ENCODE results near the gene AMPD2.
"Not testable (repeated sequence)": the region's sequence is repeated elsewhere in the genome, so short reads cannot be mapped to it uniquely, and the experiment has no call there.

Gene AMPD2

DNA sequence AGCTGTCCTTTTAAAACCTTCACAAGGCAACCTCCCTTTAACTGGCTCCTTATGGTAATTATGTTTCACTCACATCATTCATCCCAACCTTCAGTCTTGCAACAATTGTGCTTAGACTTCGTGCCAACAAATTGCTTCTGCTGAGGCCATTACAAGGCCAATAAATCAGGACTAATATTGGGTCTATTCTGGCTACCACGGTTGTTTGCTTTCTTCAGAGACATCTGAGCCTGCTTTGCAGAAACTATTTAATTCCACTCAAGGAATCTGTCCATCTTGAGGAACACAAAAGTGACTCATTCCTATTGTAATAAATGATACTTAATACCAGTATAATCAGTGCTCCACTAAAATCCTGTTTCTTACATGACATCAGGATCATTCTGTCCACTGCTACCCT, 33.7 kb downstream of the AMPD2 start:
- no peak for DNase-seq

DNA sequence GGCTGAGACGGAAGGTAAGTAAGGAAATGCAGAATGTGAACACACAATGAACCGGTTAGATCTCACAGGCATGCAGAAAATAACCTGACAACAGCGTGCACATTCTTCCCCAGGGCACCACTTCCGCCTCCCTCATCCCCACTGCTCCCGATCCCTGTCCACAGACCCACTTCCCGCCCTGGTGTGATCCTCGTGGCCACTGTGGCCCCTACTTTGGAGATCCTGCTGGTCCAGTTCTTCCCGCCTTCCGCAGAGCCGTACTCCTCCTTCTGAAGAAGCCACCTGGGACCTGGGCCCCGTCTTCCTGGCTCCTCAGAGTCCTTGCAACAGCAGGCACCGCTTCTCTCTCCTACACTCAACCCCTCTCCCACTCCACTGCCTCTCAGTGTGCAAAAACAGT, 34.9 kb downstream of the AMPD2 start:
- no peak for DNase-seq

DNA sequence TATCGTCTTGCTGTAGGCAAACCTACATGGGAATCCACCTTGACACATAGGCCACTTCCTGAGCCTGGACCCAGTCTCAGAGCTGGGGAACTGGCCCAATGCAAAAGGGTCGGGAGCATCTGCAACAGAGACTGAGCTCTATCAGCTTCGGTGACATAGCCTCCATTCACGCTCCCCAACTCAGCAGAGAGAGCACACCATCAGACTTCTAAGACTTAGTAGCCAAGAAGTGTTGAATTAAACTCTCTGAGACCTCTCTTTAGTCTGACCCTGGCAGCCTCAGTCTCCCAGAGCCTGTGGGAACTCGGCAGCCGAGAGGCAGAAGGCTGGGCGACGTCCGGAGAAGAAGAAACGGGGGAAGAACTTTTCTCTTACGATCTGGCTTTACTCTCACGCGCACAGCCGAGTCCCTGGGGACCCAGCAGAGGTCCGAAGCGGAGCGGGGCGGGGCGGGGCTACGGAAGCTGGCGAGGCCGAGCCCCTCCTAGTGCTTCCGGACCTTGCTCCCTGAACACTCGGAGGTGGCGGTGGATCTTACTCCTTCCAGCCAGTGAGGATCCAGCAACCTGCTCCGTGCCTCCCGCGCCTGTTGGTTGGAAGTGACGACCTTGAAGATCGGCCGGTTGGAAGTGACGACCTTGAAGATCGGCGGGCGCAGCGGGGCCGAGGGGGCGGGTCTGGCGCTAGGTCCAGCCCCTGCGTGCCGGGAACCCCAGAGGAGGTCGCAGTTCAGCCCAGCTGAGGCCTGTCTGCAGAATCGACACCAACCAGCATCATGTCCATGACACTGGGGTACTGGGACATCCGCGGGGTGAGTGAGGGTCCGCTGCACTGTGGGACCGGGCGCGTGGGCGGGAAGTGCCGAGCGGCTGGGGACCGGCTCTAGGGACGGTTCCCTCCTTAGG, 36.2 kb downstream of the AMPD2 start, which contains the start of gene GSTM4:
GSTM4 (plus strand) TSS at position 485 of the 905 bp plus-strand sequence; CDS start at position 776, 291 bp downstream.
- DNase-seq: peak; percentile 81

DNA sequence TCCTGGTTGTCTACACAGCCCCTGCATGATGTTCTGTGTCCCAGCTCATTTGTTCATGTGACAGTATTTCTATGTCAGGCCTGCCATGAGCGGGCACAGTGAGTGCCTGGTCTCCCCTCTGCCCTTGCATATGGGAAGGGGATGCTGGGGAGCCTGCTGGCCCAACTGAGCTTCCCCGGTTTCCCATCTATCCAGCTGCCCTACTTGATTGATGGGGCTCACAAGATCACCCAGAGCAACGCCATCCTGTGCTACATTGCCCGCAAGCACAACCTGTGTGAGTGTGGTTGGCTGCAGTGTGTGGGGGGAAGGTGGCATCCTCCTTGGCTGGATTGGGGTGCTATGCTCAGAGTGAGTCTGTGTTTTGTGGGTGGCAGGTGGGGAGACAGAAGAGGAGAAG, 37.8 kb downstream of the AMPD2 start:
- no peak for DNase-seq

DNA sequence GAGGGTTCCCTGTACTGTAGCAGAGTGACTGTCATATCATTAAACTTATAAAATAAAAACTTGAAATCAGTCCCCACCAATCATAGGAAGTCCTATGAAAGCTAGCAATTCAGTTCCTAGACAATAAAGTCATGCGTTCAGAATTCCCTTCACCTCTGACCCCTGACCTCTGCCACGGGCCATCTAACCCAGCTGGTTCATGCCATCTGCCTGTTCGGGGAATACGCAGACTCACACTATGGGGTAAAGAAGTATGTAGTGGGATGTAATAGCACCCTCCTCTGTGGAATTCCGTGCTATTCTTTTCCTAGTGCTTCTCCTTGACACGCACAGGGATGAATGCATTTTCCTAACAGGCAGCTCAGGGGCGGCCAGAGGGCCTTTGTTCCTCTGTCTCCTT, 38.3 kb downstream of the AMPD2 start:
- no peak for DNase-seq

DNA sequence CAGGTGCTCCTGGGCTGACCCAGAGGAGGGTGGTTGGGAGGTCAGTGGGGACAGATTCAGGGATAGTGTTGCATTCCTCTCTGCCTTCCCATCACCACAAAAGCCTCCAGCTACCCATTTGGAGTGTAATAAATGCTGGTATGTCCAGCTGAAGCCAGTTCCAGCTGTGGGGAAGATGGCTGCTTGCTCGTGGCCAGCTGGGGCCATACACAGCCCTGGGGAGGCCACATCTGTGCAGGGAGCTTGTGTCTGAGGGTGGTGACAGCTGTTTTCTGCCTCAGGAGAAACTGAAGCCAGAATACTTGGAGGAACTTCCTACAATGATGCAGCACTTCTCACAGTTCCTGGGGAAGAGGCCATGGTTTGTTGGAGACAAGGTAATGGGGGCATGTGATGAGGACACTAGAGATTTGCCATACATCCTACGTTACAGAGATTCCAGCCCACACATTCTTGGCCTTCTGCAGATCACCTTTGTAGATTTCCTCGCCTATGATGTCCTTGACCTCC, 39.0 kb downstream of the AMPD2 start:
- DNase-seq: no peak

DNA sequence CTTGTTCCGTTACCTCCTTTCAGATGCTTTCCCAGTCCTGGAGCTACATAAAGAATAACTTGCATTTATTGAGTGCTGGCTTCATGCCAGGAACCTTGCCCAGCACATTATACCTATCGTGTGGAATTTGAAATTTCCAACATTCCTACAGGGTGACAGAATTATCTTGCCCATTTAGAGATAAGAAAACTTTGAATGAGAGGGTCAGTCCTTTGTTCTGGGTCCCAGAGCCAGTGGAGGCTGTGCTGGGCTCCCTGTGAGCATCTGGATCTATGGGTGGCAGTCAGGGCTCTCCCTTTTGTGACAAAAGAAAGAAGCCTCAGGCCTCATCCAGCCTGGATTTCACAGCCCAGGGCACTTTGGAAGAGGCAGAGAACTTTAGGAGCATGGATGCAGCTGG, 39.5 kb downstream of the AMPD2 start:
- no peak for DNase-seq

DNA sequence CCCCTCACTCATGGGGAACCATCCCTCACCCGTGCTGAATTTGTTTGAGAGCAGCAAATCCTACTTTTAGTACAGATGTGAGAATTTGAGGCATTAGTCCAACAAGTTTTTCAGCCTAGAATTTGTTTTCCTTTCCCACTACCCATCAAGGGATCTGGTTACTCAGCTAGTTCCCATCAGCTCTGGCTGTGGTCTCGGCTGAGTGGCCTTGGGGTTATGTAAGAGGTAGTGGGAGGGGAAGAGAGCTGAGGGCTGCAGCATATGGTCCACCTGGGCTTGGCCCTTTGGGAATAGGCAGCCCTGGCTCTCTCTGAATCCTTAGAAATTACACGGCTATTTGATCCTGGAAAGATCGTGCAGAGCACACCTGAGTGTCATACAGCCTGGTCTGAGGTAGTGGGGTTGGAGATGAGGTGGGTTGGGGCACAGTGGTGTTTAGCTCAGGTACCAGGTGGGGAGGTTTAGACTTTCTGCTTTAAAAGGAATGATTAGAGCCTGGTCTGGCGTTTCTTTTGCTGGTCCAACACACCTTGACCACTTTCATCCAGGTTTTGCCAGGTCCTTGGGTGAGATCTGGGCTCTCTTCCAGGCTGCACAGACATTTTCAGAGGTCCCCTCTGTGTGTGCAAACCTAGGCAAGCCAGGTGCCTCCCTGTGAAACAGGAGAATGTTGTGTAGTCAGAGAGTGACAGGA, 40.5 kb downstream of the AMPD2 start:
- no peak for DNase-seq

DNA sequence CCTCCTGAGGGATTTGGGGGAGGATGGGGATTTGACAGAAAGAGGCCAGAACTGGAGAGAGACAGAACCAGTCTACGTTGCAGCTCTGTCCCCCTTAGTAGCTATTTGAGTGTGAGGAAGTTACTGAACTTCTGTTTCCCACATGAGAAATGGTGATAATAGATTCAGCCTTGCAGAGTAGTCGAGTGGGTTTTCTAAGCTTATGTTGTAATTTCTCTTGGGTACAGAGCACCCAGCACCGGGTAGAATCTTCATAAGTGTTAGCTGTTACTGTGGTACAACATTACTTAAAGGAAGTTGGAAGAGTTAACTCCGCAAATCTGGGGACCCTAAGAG, 41.0 kb downstream of the AMPD2 start:
- not testable (repeated sequence) for DNase-seq

DNA sequence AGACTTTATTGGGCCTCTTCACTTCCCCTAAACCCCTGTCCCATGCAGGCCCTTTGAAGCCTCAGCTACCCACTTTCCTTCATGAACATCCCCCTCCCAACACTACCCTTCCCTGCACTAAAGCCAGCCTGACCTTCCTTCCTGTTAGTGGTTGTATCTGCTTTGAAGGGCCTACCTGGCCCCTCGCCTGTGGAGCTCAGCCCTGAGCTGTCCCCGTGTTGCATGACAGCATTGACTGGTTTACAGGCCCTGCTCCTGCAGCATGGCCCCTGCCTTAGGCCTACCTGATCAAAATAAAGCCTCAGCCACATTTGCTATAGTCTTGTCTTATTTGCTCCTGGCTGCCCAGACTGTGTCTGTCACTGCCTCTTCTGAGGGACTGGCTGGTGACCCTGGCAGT, 41.8 kb downstream of the AMPD2 start:
- DNase-seq: no peak

DNA sequence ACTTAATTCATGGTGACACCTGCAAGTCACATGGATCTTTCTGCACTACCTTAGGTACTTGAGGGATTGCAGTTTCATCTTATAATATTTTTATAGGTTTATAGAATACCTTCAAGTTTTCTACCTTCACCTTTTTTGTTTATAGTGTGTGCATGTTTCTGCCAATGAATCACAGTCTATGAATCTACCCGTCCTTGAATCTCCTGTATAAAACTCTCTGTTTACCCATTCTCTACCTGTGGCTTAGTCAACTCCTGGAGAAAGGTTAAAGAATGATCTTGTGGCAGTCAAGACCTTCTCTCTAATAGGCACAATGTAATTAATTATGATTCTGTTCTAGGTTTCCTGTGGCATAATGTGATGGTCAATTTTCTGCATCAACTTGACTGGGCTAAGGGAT, 45.0 kb downstream of the AMPD2 start:
- DNase-seq: no peak

DNA sequence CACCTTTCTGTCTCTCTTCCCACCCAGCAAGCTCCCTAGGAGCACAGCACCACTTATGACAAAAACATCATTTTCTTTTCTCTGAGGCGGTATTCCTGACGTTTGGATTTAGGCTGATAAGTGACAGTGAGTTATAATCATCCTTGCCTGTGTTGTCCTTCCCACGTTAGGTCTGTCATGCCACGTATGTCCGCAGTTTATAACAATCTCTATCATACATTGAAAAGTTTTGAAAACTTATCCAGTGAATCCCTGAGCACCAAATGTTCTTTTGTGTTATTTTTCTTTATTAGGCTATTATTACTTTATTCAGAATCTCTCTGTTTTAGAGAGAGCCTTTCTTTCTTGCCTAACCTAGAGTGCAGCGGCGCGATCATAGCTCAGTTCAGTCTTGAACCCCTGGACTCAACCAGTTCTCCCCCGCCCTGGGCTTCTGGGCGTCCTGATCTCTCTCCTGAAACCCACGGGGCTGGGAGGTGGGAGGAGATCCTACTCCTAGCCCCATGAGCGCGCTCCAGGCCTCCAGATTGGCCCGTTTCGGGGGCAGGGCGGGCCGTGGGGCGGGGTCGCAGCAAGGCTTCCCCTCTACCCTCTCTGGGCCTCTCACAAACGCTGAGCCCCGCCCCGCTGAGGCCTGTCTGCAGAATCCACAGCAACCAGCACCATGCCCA, 48.0 kb downstream of the AMPD2 start, which contains the start of gene GSTM2:
GSTM2 (plus strand) TSS at position 606 of the 671 bp plus-strand sequence; CDS start at position 665, 59 bp downstream.
- DNase-seq: peak; percentile 95

DNA sequence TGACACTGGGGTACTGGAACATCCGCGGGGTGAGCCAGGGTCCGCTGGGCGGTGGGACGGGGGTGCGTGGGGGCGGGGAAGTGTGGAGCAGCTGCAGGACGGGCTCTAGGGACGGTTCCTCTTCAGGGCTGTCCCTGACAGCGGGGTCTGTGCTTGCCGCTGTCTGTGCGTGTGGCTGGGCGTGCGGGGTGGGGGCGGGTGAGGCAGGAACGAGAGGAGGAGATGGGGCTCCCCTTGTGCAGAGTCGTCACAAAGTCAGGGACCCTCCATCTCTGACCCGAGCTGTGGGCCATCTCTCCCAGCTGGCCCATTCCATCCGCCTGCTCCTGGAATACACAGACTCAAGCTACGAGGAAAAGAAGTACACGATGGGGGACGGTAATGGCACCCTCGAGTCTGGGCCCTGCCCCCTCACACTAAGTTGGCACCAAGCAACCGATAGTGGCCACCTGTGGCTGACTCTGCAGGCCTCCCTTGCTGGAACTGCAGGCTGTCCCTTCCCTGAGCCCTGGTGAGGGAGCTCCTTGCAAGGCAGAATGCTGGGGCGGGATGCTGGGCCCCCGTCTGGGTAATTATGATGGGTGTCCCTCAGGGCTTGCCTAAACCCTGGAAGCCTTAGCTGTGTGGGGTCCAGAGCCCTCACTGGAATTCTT, 48.6 kb downstream of the AMPD2 start:
- no peak for DNase-seq

DNA sequence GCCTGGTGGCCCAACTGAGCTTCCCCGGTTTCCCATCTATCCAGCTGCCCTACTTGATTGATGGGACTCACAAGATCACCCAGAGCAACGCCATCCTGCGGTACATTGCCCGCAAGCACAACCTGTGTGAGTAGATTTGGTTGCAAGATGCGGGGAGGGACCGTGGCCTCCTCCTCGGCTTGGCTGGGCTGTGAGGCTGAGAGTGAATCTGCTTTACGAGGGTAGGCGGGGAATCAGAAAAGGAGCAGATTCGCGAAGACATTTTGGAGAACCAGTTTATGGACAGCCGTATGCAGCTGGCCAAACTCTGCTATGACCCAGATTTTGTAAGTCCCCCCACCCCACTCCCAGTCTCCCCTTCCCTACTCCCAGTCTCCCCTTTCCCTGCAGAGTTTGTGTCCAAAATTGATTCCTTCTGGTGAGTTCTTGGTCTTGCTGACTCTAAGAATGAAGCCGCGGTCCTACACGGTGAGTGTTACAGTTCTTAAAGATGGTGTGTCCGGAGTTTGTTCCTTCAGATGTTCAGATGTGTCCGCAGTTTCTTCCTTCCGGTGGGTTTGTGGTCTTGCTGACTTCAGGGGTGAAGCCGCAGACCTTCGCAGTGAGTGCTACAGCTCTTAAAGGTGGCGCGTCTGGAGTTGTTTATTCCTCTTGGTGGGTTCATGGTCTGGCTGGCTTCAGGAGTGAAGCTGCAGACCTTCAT, 49.8 kb downstream of the AMPD2 start:
- DNase-seq: no peak

DNA sequence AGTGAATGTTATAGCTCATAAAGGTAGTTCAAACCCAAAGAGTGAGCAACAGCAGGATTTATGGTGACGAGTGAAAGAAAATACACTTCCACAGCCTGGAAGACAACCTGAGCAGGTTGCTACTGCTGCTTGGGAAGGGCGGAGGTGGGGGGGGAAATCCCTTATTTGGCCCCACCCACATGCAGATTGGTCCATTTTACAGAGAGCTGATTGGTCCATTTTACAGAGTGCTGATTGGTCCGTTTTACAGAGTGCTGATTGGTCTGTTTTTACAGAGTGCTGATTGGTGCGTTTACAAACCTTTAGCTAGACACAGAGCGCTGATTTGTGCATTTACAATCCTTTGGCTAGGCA, 50.3 kb downstream of the AMPD2 start:
- DNase-seq: not testable (repeated sequence)

DNA sequence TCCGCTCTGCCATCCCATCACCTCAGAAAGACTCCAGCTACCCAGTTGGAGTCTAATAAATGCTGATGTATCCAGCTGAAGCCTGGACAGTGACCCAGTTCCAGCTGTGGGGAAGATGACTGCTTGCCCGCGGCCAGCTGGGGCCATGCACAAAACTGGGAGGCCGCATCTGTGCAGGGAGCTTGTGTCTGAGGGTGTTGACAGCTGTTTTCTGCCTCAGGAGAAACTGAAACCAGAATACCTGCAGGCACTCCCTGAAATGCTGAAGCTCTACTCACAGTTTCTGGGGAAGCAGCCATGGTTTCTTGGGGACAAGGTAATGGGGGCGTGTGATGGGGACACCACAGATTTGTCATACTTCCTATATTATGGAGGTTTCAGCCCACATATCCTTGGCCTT, 51.4 kb downstream of the AMPD2 start:
- DNase-seq: no peak

DNA sequence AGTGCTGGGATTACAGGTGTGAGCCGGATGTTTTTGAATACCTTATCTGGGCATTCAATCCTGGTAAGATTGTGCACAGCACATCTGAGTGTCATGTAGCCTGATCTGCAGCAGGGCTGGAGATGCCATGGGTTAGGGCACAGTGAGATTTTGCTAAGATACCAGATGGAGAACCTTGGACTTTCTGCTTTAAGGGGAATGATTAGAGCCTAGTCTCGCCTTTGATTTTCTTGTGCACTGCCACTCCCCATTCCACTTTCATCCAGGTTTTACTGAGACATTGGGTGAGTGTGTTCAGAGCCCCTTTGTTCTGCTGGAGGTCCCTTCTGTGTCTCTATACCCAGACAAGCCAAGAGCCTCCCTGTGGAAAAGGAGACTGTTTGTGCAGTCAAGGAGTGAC, 54.2 kb downstream of the AMPD2 start:
- not testable (repeated sequence) for DNase-seq

DNA sequence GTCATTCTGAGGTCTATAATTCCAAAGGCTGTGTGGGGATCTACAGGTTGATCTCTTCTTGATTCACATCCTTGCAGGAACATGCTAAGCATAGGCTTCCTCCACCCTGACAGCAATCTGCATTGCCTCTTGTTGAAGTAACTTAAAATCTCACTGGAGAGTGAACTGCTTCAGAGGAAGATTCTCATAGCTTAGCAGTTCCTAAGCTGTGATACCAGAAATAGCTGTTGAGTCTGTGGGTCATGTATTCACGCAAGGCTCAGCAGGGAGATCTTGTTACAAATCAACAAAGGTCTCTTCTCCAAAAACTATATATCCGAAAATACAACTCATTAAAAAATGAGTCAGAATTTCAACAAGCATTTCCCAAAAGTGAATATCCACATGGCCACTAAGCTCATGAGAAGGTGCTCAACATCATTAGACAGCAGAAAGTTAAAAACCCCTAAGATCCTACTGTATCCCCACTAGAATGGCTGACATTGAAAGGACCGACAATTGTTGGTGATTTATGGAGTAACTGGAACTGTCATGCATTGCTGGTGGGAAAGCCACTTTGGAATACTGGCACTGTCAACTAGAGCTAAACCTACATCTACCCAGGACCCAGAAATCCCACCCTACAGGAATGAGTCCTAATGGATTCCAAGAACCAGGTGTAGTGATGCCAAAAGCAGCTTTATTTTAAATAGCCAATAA, 57.2 kb downstream of the AMPD2 start:
- not testable (repeated sequence) for DNase-seq

DNA sequence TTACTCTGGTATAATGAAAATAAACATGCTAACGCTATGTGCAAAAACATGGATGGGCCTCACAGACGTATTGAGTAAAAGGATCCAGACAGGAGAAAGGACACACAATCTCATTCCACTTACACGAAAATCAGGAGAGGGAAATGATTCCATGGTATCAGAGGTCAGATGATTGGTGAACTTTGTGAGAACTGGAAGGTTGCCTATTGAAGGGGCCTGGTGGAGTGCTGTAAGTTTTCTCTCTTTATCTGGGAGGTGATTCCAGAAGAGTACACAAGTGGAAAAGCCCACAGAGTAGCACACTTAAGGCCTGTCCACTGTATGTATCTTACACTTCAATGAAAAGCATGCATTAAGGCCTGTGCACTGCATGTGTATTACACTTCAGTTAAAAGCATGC, 57.8 kb downstream of the AMPD2 start:
- DNase-seq: no peak

DNA sequence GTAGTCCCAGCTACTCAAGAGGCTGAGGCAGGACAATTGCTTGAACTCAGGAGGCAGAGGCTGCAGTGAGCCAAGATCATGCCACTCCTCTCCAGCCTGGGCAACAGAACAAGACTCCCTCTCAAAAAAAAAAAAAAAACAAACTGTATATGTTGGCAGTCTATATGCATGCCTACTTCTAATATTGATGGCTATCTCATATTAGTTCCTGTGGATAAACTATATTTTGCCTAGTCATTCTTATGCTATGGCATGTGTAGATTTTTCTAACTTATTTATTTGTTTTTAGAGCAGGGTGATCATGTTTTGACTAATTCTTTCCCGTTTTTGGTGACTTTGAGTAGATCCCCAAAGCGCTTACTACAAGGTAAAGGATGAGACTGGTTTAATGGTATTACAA, 59.0 kb downstream of the AMPD2 start:
- DNase-seq: not testable (repeated sequence)

Measured in right forelimb (tissue), 1 donor.